ENCODE results near the gene C9orf78.

C9orf78 gene

GRCh38 chr9:129868023-129868871, 33.2 kb upstream of the C9orf78 start:
- DNase-seq (ENCODE audit: low read depth) = no peak

GRCh38 chr9:129867136-129868022, 32.3 kb upstream of the C9orf78 start:
- DNase-seq (ENCODE audit: low read depth) = no peak

GRCh38 chr9:129866394-129867135, 31.5 kb upstream of the C9orf78 start:
- DNase-seq (ENCODE audit: low read depth) = no peak

- no peak for DNase-seq (ENCODE audit: low read depth)
These were observed 30.7 kb upstream of the C9orf78 start for GRCh38 chr9:129865668-129866320.

- no peak for DNase-seq (ENCODE audit: low read depth)
These were observed 30.0 kb upstream of the C9orf78 start for GRCh38 chr9:129864991-129865647.

- DNase-seq (ENCODE audit: low read depth) = peak; percentile 85
These were observed 28.1 kb upstream of the C9orf78 start for GRCh38 chr9:129863059-129863690.

DNA sequence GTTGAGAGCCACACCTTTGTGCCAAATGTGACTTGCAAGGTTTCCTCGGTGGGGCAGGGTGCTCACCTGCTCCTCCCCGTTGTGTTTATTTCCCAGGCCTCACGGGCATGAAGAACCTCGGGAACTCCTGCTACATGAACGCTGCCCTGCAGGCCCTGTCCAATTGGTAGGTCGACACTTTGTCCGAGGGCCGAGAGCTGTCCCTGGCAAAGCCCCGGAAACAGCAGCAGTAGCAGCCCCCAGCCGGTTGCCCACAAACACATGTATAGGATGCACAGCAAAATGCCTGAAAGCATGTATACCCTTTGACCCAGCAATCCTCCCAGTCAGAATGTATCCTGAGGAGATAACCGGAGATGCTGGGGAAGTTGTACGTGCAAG, 26.4 kb upstream of the C9orf78 start:
- no peak for DNase-seq (ENCODE audit: low read depth)

DNA sequence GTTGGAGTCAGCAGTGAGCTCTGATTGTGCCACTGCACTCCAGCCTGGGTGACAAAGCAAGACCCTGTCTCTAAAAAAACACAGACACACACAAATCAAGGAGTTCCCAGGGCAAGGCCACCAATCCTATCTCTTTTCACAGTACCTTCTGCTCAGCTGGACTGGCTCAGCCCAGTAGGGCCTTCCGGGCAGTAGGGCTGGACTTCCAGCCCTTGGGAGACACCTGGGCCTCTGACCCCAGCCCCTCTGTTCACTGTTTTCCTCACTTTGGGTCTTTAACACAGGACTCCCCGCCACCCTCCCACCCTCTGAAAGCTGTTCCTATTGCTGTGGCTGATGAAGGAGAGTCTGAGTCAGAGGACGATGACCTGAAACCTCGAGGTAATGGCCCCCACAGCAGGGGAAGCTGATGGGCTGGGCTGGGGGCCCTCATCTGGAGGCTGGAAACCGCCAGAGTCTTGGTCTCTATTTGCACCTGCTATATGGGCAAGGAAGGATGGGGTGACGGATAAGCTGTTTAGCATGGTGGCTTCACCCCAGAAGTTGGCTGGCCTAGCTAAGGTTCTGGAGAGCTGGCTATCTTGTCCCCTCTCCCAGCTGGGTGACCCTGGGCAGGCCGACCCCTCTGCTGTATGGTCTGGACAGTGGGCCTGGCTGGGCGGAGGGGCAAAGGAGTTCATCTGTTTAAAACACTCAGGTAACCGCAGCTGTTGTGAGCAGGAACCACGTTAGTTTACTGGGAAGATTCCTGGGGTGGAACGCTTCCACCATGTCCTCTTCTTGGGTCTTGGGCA, 25.8 kb upstream of the C9orf78 start:
- no peak for DNase-seq (ENCODE audit: low read depth)

GRCh38 chr9:129858167-129858962, 23.3 kb upstream of the C9orf78 start:
- no peak for DNase-seq (ENCODE audit: low read depth)

DNA sequence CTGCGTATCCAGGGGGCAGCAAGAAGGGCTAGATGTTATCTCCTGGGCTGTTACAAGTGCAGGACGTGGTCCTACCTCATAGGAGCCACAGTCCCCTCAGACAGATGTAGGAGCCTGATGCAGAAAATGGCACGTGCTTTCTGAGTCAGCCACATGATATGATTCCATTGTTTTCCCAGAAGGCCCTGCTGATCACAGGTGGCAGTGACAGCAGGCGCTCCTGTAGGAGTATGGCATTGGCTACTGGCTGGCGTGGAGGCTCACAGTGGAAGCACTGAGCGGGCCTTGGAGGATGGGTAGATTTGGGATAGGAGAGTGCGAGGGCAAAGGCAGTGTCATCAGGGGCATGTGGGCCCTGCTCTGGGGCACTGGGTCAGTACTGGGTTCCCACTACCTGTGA, 22.1 kb upstream of the C9orf78 start:
- no peak for DNase-seq (ENCODE audit: low read depth)

GRCh38 chr9:129854588-129855110, 19.6 kb upstream of the C9orf78 start:
- DNase-seq (ENCODE audit: low read depth) = no peak

- DNase-seq (ENCODE audit: low read depth) = no peak
These were observed 18.5 kb upstream of the C9orf78 start for GRCh38 chr9:129853614-129854013.

GRCh38 chr9:129852579-129852978, 17.5 kb upstream of the C9orf78 start:
- no peak for DNase-seq (ENCODE audit: low read depth)

- no peak for DNase-seq (ENCODE audit: low read depth)
These were observed 16.7 kb upstream of the C9orf78 start for GRCh38 chr9:129851821-129852220.

DNA sequence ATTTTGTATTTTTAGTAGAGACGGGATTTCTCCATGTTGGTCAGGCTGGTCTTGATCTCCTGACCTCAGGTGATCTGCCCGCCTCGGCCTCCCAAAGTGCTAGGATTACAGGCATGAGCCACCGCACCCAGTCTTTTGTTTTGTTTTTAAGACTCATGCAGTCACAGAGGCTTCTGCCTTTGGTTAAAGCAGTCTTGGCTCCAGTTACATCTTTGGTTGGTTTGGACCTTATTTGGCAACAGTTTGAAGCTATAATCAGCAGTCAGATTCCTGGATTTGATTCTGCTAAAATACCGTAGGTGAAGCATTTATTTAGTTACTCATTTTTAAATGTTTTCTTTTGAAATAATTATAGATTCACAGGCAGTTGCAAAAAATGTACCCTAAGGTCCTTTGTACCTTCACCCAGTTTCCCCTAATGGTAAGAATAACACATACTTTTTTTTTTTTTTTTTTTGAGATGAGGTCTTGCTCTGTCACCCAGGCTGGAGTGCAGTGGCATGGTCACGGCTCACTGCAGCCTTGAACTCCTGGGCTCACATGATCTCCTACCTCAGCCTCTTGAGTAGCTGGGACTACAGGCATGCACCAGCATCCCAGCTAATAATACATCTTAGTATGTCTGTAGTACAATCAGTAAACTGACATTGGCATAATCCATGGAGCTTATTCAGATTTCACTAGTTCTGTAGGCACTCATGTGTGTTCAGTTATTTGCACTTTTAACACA, 15.9 kb upstream of the C9orf78 start:
- no peak for DNase-seq (ENCODE audit: low read depth)

GRCh38 chr9:129849901-129850300, 14.8 kb upstream of the C9orf78 start:
- no peak for DNase-seq (ENCODE audit: low read depth)

GRCh38 chr9:129848712-129849441, 13.8 kb upstream of the C9orf78 start:
- DNase-seq (ENCODE audit: low read depth) = no peak

DNA sequence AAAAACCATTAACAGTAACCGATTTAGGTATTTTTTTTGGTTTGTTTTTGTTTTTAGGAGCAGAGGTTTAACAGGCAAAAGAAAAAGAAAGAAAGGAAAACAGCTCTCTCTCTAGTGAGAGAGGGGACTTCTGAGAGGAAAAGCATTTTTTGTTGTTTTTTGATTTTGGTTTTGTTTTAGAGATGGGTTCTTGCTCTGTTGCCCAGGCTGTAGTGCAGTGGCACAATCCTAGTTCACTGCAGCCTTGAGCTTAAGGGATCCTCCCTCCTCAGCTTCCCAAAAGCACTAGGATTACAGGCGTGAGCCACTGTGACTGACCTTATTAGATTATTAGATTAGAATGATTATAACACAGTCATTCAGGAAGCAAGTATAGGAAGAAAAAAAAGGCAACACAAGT, 10.3 kb upstream of the C9orf78 start:
- no peak for DNase-seq (ENCODE audit: low read depth)

Data from GM04504 (cell line).